DND-41 (cell line): ENCODE data around the gene ANAPC10.

ENCODE experiments used
- ATAC-seq: fragments of 200-7000 bp; cut with Tn5 transposase; 3 replicates; pipeline ENCODE4 v1.9.1; 2021; ENCODE audit warnings: low read depth; ENCODE audit not compliant: insufficient read depth
- DNase-seq: peaks from one replicate; pipeline ENCODE4 v3.0.0-alpha.2; 2020
- H2AFZ ChIP-seq: 2 replicates; pipeline ENCODE4 v1.6.0; 2012; ENCODE audit warnings: low read depth, low read length
- H3K27ac ChIP-seq: 2 replicates; pipeline ENCODE4 v1.5.1; 2012; ENCODE audit warnings: low read length, inconsistent platforms
- H3K27me3 ChIP-seq: fragments of 200-600 bp; sonication (generic); 2 replicates; pipeline ENCODE4 v1.6.0; 2012; ENCODE audit warnings: low read length, mild to moderate bottlenecking, inconsistent platforms; ENCODE audit not compliant: insufficient read depth, poor library complexity
- H3K36me3 ChIP-seq: 2 replicates; pipeline ENCODE4 v1.5.1; 2012; ENCODE audit warnings: low read length, inconsistent platforms; ENCODE audit not compliant: insufficient read depth
- H3K4me1 ChIP-seq: 2 replicates; pipeline ENCODE4 v1.5.1; 2012; ENCODE audit warnings: mild to moderate bottlenecking, low read length; ENCODE audit not compliant: insufficient read depth
- H3K4me2 ChIP-seq: 2 replicates; pipeline ENCODE4 v1.6.0; 2012; ENCODE audit warnings: mild to moderate bottlenecking, moderate library complexity, low read length, inconsistent platforms; ENCODE audit not compliant: insufficient read depth
- H3K4me3 ChIP-seq, 2 experiments: fragments of 200-600 bp in 1 of 2; shearing (Covaris generic) in 1 of 2; 2 replicates each; pipeline ENCODE4 v1.5.1; 2012 to 2016; ENCODE audit warnings: inconsistent platforms in 2 of 2, low read length in 2 of 2, mild to moderate bottlenecking in 2 of 2, low read depth in 1 of 2, moderate library complexity in 1 of 2
- H3K79me2 ChIP-seq: 2 replicates; pipeline ENCODE4 v1.6.0; 2012; ENCODE audit warnings: low read length, inconsistent platforms; ENCODE audit not compliant: insufficient read depth
- H3K9ac ChIP-seq: 2 replicates; pipeline ENCODE4 v1.6.0; 2012; ENCODE audit warnings: low read depth, mild to moderate bottlenecking, inconsistent platforms, low read length, moderate library complexity
- H3K9me3 ChIP-seq: 2 replicates; pipeline ENCODE4 v1.5.1; 2012; ENCODE audit warnings: low read length, moderate library complexity, mild to moderate bottlenecking, inconsistent platforms; ENCODE audit not compliant: insufficient read depth, severe bottlenecking
- H4K20me1 ChIP-seq: 2 replicates; pipeline ENCODE4 v1.6.0; 2012; ENCODE audit warnings: low read length; ENCODE audit not compliant: insufficient read depth
- EZH2 ChIP-seq: IDR thresholded peaks from 3 replicates; pipeline ENCODE4 v1.6.1; 2012; ENCODE audit warnings: borderline replicate concordance, low read depth, mild to moderate bottlenecking, moderate library complexity, low read length, inconsistent platforms; ENCODE audit not compliant: severe bottlenecking
- TF ChIP-seq, protein P1 (sequence below): IDR thresholded peaks from 2 replicates; pipeline ENCODE4 v1.5.1; 2012; ENCODE audit warnings: borderline replicate concordance, low read length, moderate library complexity, mild to moderate bottlenecking; ENCODE audit not compliant: poor library complexity, severe bottlenecking; ENCODE audit errors: extremely low read depth

ANAPC10 gene

GRCh38 chr4:144962300-144962699 is 135.7 kb downstream of the ANAPC10 start:
- no peak for ATAC-seq

DNA sequence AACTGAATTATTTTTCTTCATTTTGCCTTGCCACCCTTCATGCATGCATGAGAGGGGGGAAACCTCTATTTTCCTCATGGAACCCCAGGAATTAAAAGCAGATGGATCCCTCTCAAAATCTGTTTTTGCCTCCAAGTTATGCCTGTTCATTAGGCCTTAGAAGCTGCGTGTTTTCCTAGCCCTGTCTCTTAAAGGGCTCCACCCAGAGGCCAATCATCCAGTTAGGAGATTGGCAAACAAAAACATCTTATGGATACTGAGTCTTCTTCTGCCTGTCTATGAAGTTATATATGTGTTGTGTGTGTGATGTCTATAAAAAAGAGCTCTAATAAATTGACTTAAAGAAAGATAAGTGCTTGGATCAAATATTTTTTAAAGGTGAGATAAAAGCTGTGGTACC is 142.9 kb downstream of the ANAPC10 start:
- H3K9ac ChIP-seq: no peak overlapping the region
- no peaks in the 10 kb centered on the region for H3K4me1 ChIP-seq
- ATAC-seq (no peak), DNase-seq (no peak)
- no peaks in the 10 kb centered on the region for H3K36me3 ChIP-seq
- H3K9me3 ChIP-seq: peaks cover 7% of the 10 kb centered on the region
- TF ChIP-seq EZH2: no peak
- TF ChIP-seq, protein P1, sequence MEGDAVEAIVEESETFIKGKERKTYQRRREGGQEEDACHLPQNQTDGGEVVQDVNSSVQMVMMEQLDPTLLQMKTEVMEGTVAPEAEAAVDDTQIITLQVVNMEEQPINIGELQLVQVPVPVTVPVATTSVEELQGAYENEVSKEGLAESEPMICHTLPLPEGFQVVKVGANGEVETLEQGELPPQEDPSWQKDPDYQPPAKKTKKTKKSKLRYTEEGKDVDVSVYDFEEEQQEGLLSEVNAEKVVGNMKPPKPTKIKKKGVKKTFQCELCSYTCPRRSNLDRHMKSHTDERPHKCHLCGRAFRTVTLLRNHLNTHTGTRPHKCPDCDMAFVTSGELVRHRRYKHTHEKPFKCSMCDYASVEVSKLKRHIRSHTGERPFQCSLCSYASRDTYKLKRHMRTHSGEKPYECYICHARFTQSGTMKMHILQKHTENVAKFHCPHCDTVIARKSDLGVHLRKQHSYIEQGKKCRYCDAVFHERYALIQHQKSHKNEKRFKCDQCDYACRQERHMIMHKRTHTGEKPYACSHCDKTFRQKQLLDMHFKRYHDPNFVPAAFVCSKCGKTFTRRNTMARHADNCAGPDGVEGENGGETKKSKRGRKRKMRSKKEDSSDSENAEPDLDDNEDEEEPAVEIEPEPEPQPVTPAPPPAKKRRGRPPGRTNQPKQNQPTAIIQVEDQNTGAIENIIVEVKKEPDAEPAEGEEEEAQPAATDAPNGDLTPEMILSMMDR: no peak
- no peaks in the 10 kb centered on the region for H3K79me2 ChIP-seq
- H3K4me3 ChIP-seq: no peak overlapping the region
- no peak overlapping the region for H3K27ac ChIP-seq
- H3K4me2 ChIP-seq: no peak overlapping the region
- H2AFZ ChIP-seq: no peak overlapping the region
- H4K20me1 ChIP-seq: no peaks in the 10 kb centered on the region
- no peaks in the 10 kb centered on the region for H3K27me3 ChIP-seq

More at GRCh38 chr4:144962300-144962699, 135.7 kb downstream of the ANAPC10 start:
- no peak for DNase-seq
- no peaks in the 10 kb centered on the region for H3K4me1 ChIP-seq
- TF ChIP-seq, protein P1: no peak
- no peak for TF ChIP-seq EZH2
- H4K20me1 ChIP-seq: no peaks in the 10 kb centered on the region
- H2AFZ ChIP-seq: no peak overlapping the region
- no peaks in the 10 kb centered on the region for H3K27me3 ChIP-seq
- no peaks in the 10 kb centered on the region for H3K9me3 ChIP-seq
- H3K4me3 ChIP-seq: no peak overlapping the region
- no peaks in the 10 kb centered on the region for H3K36me3 ChIP-seq
- no peaks in the 10 kb centered on the region for H3K79me2 ChIP-seq
- no peak overlapping the region for H3K9ac ChIP-seq
- no peak overlapping the region for H3K27ac ChIP-seq
- no peak overlapping the region for H3K4me2 ChIP-seq

DNA sequence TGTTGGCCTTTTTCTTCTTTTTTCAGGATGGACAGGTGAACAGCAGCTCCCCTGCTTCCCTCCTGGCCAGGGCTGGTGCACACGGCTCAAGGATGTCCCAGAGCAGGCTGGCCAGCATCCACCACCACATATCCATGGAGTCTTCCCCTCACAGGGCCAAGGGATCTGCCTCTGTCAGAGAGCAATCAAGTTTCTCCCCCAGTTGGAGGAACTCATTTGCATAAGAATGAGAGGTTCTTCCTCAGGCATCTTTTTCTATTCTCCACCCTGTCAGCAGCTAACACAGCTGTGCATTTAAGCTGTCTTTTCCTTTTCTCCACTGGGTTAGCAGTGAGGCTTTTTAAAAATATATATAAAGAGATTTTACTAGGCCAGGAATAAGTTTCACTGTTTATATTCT is 143.8 kb downstream of the ANAPC10 start:
- no peak for ATAC-seq
- no peaks in the 10 kb centered on the region for H4K20me1 ChIP-seq
- no peak overlapping the region for H2AFZ ChIP-seq
- H3K4me1 ChIP-seq: no peaks in the 10 kb centered on the region
- H3K9me3 ChIP-seq: peaks cover 7% of the 10 kb centered on the region
- H3K27ac ChIP-seq: no peak overlapping the region
- H3K27me3 ChIP-seq: no peaks in the 10 kb centered on the region
- DNase-seq: no peak
- no peak overlapping the region for H3K9ac ChIP-seq
- no peaks in the 10 kb centered on the region for H3K36me3 ChIP-seq
- no peak overlapping the region for H3K4me2 ChIP-seq
- no peaks in the 10 kb centered on the region for H3K79me2 ChIP-seq
- TF ChIP-seq, protein P1: no peak
- no peak for TF ChIP-seq EZH2
- no peak overlapping the region for H3K4me3 ChIP-seq

DNA sequence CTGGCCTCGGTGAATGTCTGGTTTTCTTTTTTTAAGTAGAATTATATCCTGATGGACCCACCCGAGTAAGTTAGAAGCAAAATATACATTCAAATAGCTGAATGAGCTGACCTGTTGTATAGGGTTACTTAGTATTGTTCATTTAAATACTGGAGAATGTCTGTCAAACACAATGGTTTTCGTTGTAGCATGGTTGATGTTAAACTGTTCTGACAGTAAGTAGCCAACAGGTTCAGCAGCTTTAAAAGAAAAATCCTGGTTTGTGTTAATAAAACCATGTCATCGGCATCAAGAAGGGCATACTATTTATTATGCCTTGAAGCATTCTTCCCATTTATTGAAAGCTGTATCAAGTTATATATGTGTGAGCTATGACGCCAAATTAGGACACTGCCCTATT is 149.6 kb downstream of the ANAPC10 start:
- no peaks in the 10 kb centered on the region for H4K20me1 ChIP-seq
- no peak for DNase-seq
- no peaks in the 10 kb centered on the region for H3K79me2 ChIP-seq
- H3K27me3 ChIP-seq: no peaks in the 10 kb centered on the region
- no peak overlapping the region for H2AFZ ChIP-seq
- no peak overlapping the region for H3K4me3 ChIP-seq
- ATAC-seq: no peak
- no peak overlapping the region for H3K4me2 ChIP-seq
- peaks cover 7% of the 10 kb centered on the region for H3K9me3 ChIP-seq
- TF ChIP-seq, protein P1: no peak
- no peak for TF ChIP-seq EZH2
- no peaks in the 10 kb centered on the region for H3K36me3 ChIP-seq
- no peak overlapping the region for H3K9ac ChIP-seq
- H3K27ac ChIP-seq: no peak overlapping the region
- H3K4me1 ChIP-seq: no peaks in the 10 kb centered on the region
